Measurements from ENCODE around the gene MIS18A.

The MIS18A gene

GRCh38 chr21:32256873-32257620 lies 21.8 kb downstream of the MIS18A start:
- no peak for DNase-seq (ENCODE audit: extremely low spot score)
- TF ChIP-seq FOXA1 (IDR thresholded peaks at IDR 0.05) (no peak), ZNF384 (IDR thresholded peaks at IDR 0.05) (no peak), ARNT (IDR thresholded peaks at IDR 0.05) (no peak), PKNOX1 (IDR thresholded peaks at IDR 0.05) (no peak), ELF4 (IDR thresholded peaks at IDR 0.05) (no peak), FOXM1 (IDR thresholded peaks at IDR 0.05; ENCODE audit: borderline replicate concordance) (no peak), BHLHE40 (IDR thresholded peaks at IDR 0.05; ENCODE audit: borderline replicate concordance) (no peak), SP1 (IDR thresholded peaks at IDR 0.05) (no peak), NFRKB (IDR thresholded peaks at IDR 0.05) (no peak), TARDBP (IDR thresholded peaks at IDR 0.05) (no peak), SUZ12 (IDR thresholded peaks at IDR 0.05) (no peak), CTBP1 (IDR thresholded peaks at IDR 0.05; ENCODE audit: borderline replicate concordance) (no peak)
- POLR2A ChIA-PET, result no interaction called here
- CTCF ChIA-PET, result interaction anchor here (0.6 to 1.4 kb wide), 3 partner anchors 8 to 391 kb away, joined by 4 to 9 read pairs (median 5); no protein-coding TSS in a partner anchor

GRCh38 chr21:32256251-32256650 lies 22.6 kb downstream of the MIS18A start:
- TF ChIP-seq PKNOX1 (IDR thresholded peaks at IDR 0.05) (no peak), FOXM1 (IDR thresholded peaks at IDR 0.05; ENCODE audit: borderline replicate concordance) (no peak), ELF4 (IDR thresholded peaks at IDR 0.05) (no peak), HDGF (IDR thresholded peaks at IDR 0.05; ENCODE audit: borderline replicate concordance) (no peak), L3MBTL2 (conservative IDR thresholded peaks at IDR 0.05) (no peak), BHLHE40 (IDR thresholded peaks at IDR 0.05; ENCODE audit: borderline replicate concordance) (no peak), CTBP1 (IDR thresholded peaks at IDR 0.05; ENCODE audit: borderline replicate concordance) (no peak), FOXA1 (IDR thresholded peaks at IDR 0.05) (no peak), FOXK2 (IDR thresholded peaks at IDR 0.05) (no peak), TARDBP (IDR thresholded peaks at IDR 0.05) (no peak)
- ChIA-PET POLR2A (no interaction called here), CTCF (interaction anchor here (0.6 kb wide), 1 partner anchor 385 kb away, joined by 5 read pairs; no protein-coding TSS in a partner anchor)
- DNase-seq (ENCODE audit: extremely low spot score), result no peak

- CTCF ChIA-PET, result interaction anchor here (1.2 kb wide), 1 partner anchor 387 kb away, joined by 3 read pairs; no protein-coding TSS in a partner anchor
- TF ChIP-seq ARNT (IDR thresholded peaks at IDR 0.05), result no peak
- no peak for TF ChIP-seq FOXM1 (IDR thresholded peaks at IDR 0.05; ENCODE audit: borderline replicate concordance)
- TF ChIP-seq LEF1 (IDR thresholded peaks at IDR 0.05; ENCODE audit: borderline replicate concordance), result no peak
- TF ChIP-seq ZNF384 (IDR thresholded peaks at IDR 0.05), result no peak
- TF ChIP-seq L3MBTL2 (conservative IDR thresholded peaks at IDR 0.05), result no peak
- TF ChIP-seq TARDBP (IDR thresholded peaks at IDR 0.05), result no peak
- TF ChIP-seq NFRKB (IDR thresholded peaks at IDR 0.05), result no peak
- no peak for TF ChIP-seq FOXK2 (IDR thresholded peaks at IDR 0.05)
- TF ChIP-seq FOXA1 (IDR thresholded peaks at IDR 0.05), result no peak
- no peak for TF ChIP-seq CTBP1 (IDR thresholded peaks at IDR 0.05; ENCODE audit: borderline replicate concordance)
- no peak for TF ChIP-seq SUZ12 (IDR thresholded peaks at IDR 0.05)
- TF ChIP-seq ELF4 (IDR thresholded peaks at IDR 0.05), result no peak
- no peak for DNase-seq (ENCODE audit: extremely low spot score)
- POLR2A ChIA-PET, result interaction anchor here (0.6 kb wide), 1 partner anchor 454 kb away, joined by 3 read pairs; no protein-coding TSS in a partner anchor
Observed at GRCh38 chr21:32253215-32253641, 25.6 kb downstream of the MIS18A start.

GRCh38 chr21:32252136-32252535 lies 26.7 kb downstream of the MIS18A start:
- ChIA-PET CTCF (no interaction called here), POLR2A (no interaction called here)
- DNase-seq (ENCODE audit: extremely low spot score), result no peak
- no peak for TF ChIP-seq ARNT (IDR thresholded peaks at IDR 0.05)
- no peak for TF ChIP-seq FOXK2 (IDR thresholded peaks at IDR 0.05)
- TF ChIP-seq ELF4 (IDR thresholded peaks at IDR 0.05), result no peak
- TF ChIP-seq CTBP1 (IDR thresholded peaks at IDR 0.05; ENCODE audit: borderline replicate concordance), result no peak
- TF ChIP-seq LEF1 (IDR thresholded peaks at IDR 0.05; ENCODE audit: borderline replicate concordance), result no peak
- TF ChIP-seq TARDBP (IDR thresholded peaks at IDR 0.05), result no peak
- TF ChIP-seq ZNF384 (IDR thresholded peaks at IDR 0.05), result no peak
- TF ChIP-seq SP1 (IDR thresholded peaks at IDR 0.05), result no peak
- TF ChIP-seq FOXA1 (IDR thresholded peaks at IDR 0.05), result no peak
- no peak for TF ChIP-seq FOXM1 (IDR thresholded peaks at IDR 0.05; ENCODE audit: borderline replicate concordance)
- no peak for TF ChIP-seq NFRKB (IDR thresholded peaks at IDR 0.05)
- TF ChIP-seq SUZ12 (IDR thresholded peaks at IDR 0.05), result no peak
- TF ChIP-seq PKNOX1 (IDR thresholded peaks at IDR 0.05), result no peak
- no peak for TF ChIP-seq L3MBTL2 (conservative IDR thresholded peaks at IDR 0.05)
- no peak for TF ChIP-seq BHLHE40 (IDR thresholded peaks at IDR 0.05; ENCODE audit: borderline replicate concordance)

GRCh38 chr21:32249511-32250280 lies 29.2 kb downstream of the MIS18A start:
- CTCF ChIA-PET, result interaction anchor here (1.3 kb wide), 1 partner anchor 8 kb away, joined by 4 read pairs; no protein-coding TSS in a partner anchor
- DNase-seq (ENCODE audit: extremely low spot score), result no peak

More at GRCh38 chr21:32249511-32250280, 29.2 kb downstream of the MIS18A start:
- POLR2A ChIA-PET, result no interaction called here
- TF ChIP-seq ELF4 (IDR thresholded peaks at IDR 0.05), result no peak
- no peak for TF ChIP-seq ZNF384 (IDR thresholded peaks at IDR 0.05)
- TF ChIP-seq FOXM1 (IDR thresholded peaks at IDR 0.05; ENCODE audit: borderline replicate concordance), result no peak
- no peak for TF ChIP-seq SP1 (IDR thresholded peaks at IDR 0.05)
- no peak for TF ChIP-seq SUZ12 (IDR thresholded peaks at IDR 0.05)
- no peak for TF ChIP-seq HDGF (IDR thresholded peaks at IDR 0.05; ENCODE audit: borderline replicate concordance)
- no peak for TF ChIP-seq LEF1 (IDR thresholded peaks at IDR 0.05; ENCODE audit: borderline replicate concordance)
- no peak for TF ChIP-seq TARDBP (IDR thresholded peaks at IDR 0.05)
- no peak for TF ChIP-seq CTBP1 (IDR thresholded peaks at IDR 0.05; ENCODE audit: borderline replicate concordance)
- no peak for TF ChIP-seq L3MBTL2 (conservative IDR thresholded peaks at IDR 0.05)

All from HEK293T (cell line).